RCC 7860 (cell line): ENCODE measurements around the gene TMEM43.

ENCODE experiments used
- DNase-seq: peaks from one replicate; pipeline ENCODE4 v3.0.0-alpha.2; 2015; ENCODE audit warnings: low spot score
- FAIRE-seq: peaks from 2 replicates; lab custom pipeline; 2012; peaks lifted over from hg19 to GRCh38; lab: Jason Lieb, UNC

The TMEM43 gene

GRCh38 chr3:14148041-14148985 lies 23.5 kb downstream of the TMEM43 start:
- no peak for FAIRE-seq

GRCh38 chr3:14150078-14150477 lies 25.2 kb downstream of the TMEM43 start:
- no peak for FAIRE-seq
- DNase-seq: no peak

More at GRCh38 chr3:14148041-14148985, 23.5 kb downstream of the TMEM43 start:
- DNase-seq: no peak

GRCh38 chr3:14150491-14151230 lies 25.8 kb downstream of the TMEM43 start:
- FAIRE-seq: no peak

GRCh38 chr3:14151471-14152083 lies 26.7 kb downstream of the TMEM43 start:
- FAIRE-seq (no peak), DNase-seq (no peak)

More at GRCh38 chr3:14150491-14151230, 25.8 kb downstream of the TMEM43 start:
- no peak for DNase-seq

- no peak for FAIRE-seq
- no peak for DNase-seq
These were observed 27.5 kb downstream of the TMEM43 start for GRCh38 chr3:14152233-14152962.

- DNase-seq (no peak), FAIRE-seq (no peak)
These were observed 28.1 kb downstream of the TMEM43 start for GRCh38 chr3:14152963-14153355.

GRCh38 chr3:14153663-14154062 lies 28.8 kb downstream of the TMEM43 start:
- DNase-seq (no peak), FAIRE-seq (no peak)

- FAIRE-seq (no peak), DNase-seq (no peak)
These were observed 29.4 kb downstream of the TMEM43 start for GRCh38 chr3:14154276-14154675.

- DNase-seq (no peak), FAIRE-seq (no peak)
These were observed 30.1 kb downstream of the TMEM43 start for GRCh38 chr3:14154895-14155440.

GRCh38 chr3:14156201-14156600 lies 31.3 kb downstream of the TMEM43 start:
- FAIRE-seq (no peak), DNase-seq (no peak)

GRCh38 chr3:14156843-14157561 lies 32.1 kb downstream of the TMEM43 start:
- DNase-seq: no peak
- no peak for FAIRE-seq

- FAIRE-seq (no peak), DNase-seq (no peak)
These were observed 33.1 kb downstream of the TMEM43 start for GRCh38 chr3:14157951-14158350.

GRCh38 chr3:14158370-14158769 lies 33.5 kb downstream of the TMEM43 start:
- DNase-seq: no peak
- no peak for FAIRE-seq

- DNase-seq (no peak), FAIRE-seq (no peak)
These were observed 34.6 kb downstream of the TMEM43 start for GRCh38 chr3:14159426-14159825.

GRCh38 chr3:14161282-14161681 lies 36.4 kb downstream of the TMEM43 start:
- DNase-seq (no peak), FAIRE-seq (no peak)

GRCh38 chr3:14162178-14162577 lies 37.3 kb downstream of the TMEM43 start:
- FAIRE-seq (no peak), DNase-seq (no peak)

- no peak for DNase-seq
- no peak for FAIRE-seq
These were observed 42.2 kb downstream of the TMEM43 start for GRCh38 chr3:14166877-14167603.

GRCh38 chr3:14169435-14169834 lies 44.6 kb downstream of the TMEM43 start:
- no peak for FAIRE-seq
- no peak for DNase-seq

- FAIRE-seq (no peak), DNase-seq (no peak)
These were observed 45.0 kb downstream of the TMEM43 start for GRCh38 chr3:14169871-14170270.
